DND-41 (cell line): ENCODE measurements around the gene WDR73.

ENCODE experiments used
- CTCF ChIP-seq: IDR thresholded peaks from 2 replicates; pipeline ENCODE4 v1.5.1; 2012; ENCODE audit warnings: borderline replicate concordance, low read length, moderate library complexity, mild to moderate bottlenecking; ENCODE audit not compliant: poor library complexity, severe bottlenecking; ENCODE audit errors: extremely low read depth
- EZH2 ChIP-seq: IDR thresholded peaks from 3 replicates; pipeline ENCODE4 v1.6.1; 2012; ENCODE audit warnings: borderline replicate concordance, low read depth, mild to moderate bottlenecking, moderate library complexity, low read length, inconsistent platforms; ENCODE audit not compliant: severe bottlenecking

- TF ChIP-seq CTCF (no peak), EZH2 (no peak)
Observed at GRCh38 chr15:84600331-84600686, 53.8 kb downstream of the WDR73 start.
